DND-41 (cell line): ENCODE results near the gene CD7.

Experiments used
- EZH2 ChIP-seq: IDR thresholded peaks from 3 replicates; pipeline ENCODE4 v1.6.1; 2012; ENCODE audit warnings: borderline replicate concordance, low read depth, mild to moderate bottlenecking, moderate library complexity, low read length, inconsistent platforms; ENCODE audit not compliant: severe bottlenecking
- TF ChIP-seq, protein P1 (sequence below): IDR thresholded peaks from 2 replicates; pipeline ENCODE4 v1.5.1; 2012; ENCODE audit warnings: borderline replicate concordance, low read length, moderate library complexity, mild to moderate bottlenecking; ENCODE audit not compliant: poor library complexity, severe bottlenecking; ENCODE audit errors: extremely low read depth

DNA sequence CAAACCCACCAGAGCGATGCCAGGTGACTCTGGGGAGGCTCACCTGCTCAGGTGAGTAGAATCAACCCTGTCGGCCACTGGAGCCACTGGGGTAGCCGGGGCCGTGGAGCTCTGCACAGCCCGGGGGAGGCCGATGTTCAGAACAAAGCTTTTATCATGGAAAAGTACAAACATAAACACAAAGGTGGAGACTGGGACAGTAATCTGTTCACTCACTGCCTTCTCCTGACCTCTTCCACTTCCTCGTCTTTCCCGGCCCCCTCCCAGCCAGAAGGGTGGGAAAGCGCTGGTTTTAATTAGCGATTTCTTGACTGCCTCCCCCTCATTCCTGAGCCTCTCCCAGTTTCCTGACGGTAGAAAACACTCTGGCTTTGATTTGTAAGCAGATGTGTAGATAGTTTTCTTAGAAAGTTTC is 31.9 kb upstream of the CD7 start:
- TF ChIP-seq, protein P1, sequence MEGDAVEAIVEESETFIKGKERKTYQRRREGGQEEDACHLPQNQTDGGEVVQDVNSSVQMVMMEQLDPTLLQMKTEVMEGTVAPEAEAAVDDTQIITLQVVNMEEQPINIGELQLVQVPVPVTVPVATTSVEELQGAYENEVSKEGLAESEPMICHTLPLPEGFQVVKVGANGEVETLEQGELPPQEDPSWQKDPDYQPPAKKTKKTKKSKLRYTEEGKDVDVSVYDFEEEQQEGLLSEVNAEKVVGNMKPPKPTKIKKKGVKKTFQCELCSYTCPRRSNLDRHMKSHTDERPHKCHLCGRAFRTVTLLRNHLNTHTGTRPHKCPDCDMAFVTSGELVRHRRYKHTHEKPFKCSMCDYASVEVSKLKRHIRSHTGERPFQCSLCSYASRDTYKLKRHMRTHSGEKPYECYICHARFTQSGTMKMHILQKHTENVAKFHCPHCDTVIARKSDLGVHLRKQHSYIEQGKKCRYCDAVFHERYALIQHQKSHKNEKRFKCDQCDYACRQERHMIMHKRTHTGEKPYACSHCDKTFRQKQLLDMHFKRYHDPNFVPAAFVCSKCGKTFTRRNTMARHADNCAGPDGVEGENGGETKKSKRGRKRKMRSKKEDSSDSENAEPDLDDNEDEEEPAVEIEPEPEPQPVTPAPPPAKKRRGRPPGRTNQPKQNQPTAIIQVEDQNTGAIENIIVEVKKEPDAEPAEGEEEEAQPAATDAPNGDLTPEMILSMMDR = no peak
- no peak for TF ChIP-seq EZH2
